Adipose tissue (tissue), 3 donors: ENCODE data around the gene MMP15. TPM values are rescaled to one million over a fixed set of nuclear protein-coding genes. Genes with fewer than 3 reads are reported as not detected.

Source experiments
- H3K27ac ChIP-seq: one replicate; pipeline ENCODE4 v1.5.1; 2013; ENCODE audit warnings: low read depth, low read length
- WGBS, 3 donors: extraction: QIAGEN DNeasy Blood & Tissue Kit; methylation state at CpG; one replicate each; pipeline ENCODE4 v1.1.7; 2013; 5-methylcytosine and 5-hydroxymethylcytosine counted together
- polyA plus RNA-seq, 3 donors: library from polyadenylated mRNA; stranded (reverse); fragments of 200-250 nt; gene quantifications; one replicate each; pipeline ENCODE4 v1.2.3, GENCODE V29; 2013
- donor health status: healthy with polysubstance abuse.
- donor health status: Bipolar disorder and iron deficiency.
- donor health status: healthy.

The MMP15 gene
- polyA plus RNA-seq, 3 donors = 8.7 to 44.5 (median 16.4) TPM

DNA sequence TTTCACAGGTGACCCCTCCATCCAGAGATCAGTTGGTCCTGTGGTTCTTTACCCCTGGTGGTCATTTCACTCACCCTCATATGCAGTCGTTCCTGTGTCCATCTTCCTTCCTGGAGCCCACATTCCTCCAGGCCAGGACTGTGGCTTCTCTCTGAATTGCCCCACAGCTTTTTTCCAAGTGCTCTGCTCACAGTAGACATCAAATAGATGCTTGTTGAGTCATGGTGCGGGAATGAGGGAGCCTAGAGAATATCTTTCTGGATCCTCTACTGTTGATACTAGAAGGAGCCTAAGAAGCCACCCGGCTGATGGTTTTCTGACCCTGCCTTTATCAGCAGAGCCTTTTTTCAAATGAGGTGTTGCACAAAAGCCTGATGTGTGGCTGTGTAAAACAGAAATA lies 13.9 kb upstream of the MMP15 start:
- WGBS, 3 donors = 82 to 83% (median 82%) methylated on average over 3 of the region's 3 CpGs
- no peak overlapping the region for H3K27ac ChIP-seq

DNA sequence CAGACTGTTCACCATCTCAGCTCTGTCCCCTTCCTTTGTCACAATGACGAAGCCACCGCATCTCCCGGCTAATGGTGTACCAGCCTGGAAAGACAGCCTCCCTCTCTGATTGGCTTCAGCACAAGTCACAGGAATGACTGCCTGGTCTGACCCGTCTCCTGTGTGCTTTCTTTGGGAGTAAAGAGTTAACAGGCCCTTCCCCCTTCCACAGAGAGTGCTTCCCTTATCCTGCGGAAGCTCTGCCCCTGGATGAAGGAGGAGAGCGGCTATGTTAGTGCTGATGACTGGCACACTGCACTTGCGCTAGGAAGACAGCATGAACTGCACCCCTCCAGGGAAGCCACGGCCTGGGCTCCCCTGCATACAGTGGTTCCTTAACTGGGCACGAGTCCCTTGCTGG lies 13.1 kb upstream of the MMP15 start:
- 74 to 83% (median 76%) methylated on average over 9 of the region's 9 CpGs for WGBS, 3 donors
- H3K27ac ChIP-seq = no peak overlapping the region

DNA sequence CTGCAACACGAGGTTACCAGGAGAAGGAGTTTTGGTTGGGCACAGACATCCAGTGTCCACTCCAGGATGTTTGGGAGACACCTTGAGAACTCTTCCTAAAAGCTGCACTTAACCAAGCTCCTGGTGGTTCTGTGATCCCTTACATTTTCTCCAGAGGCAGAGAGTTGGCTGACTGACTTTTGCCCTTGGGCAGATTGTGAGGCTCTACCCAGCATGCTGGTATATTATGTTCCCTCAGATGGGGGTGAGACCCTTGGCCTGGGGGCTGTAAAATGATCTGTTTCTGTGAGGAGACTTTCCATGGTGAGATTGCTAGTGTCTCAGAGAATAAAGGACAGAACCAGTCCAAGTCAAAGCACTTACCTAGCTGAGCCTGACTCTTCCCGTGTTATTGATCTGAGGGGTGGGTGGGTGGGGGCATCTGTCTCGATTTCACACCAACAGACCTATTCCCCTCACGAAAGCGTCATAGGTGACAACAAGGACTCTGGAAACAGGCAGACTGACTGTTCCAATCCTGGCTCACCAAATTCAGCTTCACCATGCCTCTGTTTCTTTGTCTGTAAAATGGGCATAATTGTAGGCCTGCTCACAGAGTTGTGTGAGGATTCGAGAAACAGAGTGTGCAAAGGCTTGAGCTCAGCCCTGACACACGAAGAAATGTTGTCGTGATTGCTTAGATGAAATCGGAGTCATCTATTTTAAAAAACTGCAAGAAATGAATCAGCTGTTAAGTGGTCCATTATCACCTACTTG lies 12.2 kb upstream of the MMP15 start:
- H3K27ac ChIP-seq = no peak overlapping the region
- 89 to 94% (median 91%) methylated on average over 9 of the region's 9 CpGs for WGBS, 3 donors

DNA sequence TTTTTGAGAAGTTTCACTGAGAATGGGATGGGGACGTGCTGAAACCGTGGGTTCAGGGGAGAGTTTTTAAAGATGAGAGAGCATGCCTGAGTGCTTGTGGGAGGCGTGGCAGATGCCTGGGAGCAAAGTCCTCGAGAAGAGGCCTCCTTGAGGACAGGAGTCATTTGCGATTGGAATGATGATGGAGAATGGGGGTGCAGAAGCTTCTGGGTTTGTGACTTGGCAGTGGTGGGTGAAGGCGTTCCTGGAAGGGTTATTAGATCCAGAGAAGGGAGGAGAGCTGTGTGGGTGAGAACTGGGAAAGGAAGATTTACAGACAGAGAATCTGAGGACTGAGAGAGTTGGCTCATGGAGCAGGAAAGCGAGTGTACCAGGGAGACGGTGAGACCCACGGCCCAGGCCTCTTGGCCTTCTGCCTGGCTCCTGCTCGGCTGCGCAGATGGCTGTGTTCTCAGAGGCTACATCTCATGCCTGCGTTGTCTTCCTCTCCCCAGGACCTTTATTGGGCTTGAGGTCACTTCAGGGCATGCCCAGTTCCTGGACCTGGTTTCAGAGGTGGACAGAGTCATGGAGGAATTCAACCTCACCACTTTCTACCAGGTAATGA lies 8.6 kb upstream of the MMP15 start:
- H3K27ac ChIP-seq = no peak overlapping the region

DNA sequence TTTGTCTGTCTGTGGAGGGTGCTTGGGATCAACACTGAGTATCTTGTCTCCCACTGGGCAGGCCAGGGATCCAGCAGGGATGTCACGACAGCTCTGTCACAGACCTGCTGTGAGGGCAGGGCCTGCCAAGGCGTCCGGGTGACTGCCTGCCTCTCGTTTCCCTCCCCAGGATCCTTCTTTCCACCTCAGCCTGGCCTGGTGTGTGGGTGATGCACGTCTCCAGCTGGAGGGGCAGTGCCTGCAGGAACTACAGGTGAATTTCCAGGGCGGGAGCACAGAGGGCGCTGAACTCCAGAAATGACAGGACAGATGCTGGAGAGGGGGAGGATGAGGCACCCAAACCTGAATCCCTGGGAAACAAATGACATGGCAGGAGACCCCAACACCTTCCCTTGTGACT lies 6.8 kb upstream of the MMP15 start:
- 83 to 89% (median 89%) methylated on average over 7 of the region's 7 CpGs for WGBS, 3 donors
- no peak overlapping the region for H3K27ac ChIP-seq

More for the DNA sequence above, 8.6 kb upstream of the MMP15 start:
- 43 to 73% (median 66%) methylated on average over 12 of the region's 12 CpGs for WGBS, 3 donors

DNA sequence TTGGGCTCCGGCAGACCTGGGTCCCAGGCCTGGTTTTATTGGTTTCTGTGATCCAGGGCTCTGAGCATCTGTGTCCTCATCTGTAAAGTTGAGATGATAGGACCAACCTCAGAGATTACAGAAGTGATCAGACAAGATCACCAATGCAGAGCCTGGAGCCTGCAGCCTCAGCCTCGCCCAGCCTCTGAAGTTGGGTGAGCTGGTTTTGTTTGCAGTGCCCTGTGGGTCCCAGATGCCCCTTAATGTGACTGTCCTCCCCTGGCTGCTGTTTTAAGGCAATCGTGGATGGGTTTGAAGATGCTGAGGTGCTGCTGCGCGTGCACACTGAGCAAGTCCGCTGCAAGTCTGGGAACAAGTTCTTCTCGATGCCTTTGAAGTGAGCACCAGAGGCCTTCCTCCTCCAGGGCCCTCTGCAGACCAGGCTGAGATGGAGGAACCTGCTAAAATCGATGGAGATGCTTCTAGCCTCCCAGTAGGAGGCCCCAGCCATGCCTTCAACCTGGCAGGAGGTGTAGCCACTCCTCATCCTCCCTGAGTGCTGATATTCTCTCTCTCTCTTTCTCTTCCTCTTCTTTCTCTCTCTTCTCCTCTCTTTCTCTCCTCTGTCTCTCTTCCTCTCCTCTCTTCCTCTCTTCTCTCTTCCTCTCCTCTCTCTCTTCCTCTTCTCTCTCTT lies 5.6 kb upstream of the MMP15 start:
- 81 to 86% (median 83%) methylated on average over 8 of the region's 8 CpGs for WGBS, 3 donors
- no peak overlapping the region for H3K27ac ChIP-seq

DNA sequence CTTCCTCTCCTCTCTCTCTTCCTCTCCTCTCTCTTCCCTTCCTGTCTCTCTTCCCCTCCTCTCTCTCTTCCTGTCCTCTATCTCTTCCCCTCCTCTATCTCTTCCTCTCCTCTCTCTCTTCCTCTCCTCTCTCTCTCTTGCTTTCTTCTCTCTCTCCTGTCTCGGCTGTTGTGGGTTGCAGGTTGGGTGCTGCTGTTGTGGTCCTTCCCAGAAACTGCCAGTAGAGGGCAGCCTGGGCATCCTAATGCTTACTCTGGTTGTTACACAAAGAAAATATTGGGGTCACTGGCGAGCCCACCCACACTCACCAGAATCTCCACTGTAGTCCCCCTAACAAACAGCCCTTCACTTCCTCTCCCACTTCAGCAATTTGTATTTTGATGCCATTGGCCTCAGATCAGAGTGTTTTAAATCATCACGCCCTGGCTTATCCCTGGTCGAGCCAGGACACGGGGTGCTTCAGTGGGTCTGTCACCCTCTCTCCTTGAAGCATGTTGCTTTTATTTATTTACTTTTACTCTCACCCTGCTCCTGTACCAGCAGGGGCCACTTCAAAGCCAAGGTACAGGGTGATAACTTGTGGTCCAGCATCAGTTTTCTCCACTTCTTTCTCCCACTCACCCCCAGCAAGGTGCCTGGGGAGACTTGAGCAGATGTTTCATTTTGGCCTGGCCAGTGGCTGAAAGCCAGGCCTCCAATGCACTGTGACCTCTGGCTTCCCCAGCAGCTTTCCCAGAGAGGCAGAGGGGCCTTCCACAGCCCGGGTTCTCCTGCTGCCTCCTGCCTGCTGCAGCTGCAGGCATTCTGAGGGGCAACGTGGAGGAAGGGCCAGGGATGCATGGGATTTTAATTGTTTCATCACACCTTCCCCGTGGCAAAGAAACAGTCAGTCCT lies 4.7 kb upstream of the MMP15 start:
- no peak overlapping the region for H3K27ac ChIP-seq
- WGBS, 3 donors = 55 to 58% (median 56%) methylated on average over 8 of the region's 8 CpGs

DNA sequence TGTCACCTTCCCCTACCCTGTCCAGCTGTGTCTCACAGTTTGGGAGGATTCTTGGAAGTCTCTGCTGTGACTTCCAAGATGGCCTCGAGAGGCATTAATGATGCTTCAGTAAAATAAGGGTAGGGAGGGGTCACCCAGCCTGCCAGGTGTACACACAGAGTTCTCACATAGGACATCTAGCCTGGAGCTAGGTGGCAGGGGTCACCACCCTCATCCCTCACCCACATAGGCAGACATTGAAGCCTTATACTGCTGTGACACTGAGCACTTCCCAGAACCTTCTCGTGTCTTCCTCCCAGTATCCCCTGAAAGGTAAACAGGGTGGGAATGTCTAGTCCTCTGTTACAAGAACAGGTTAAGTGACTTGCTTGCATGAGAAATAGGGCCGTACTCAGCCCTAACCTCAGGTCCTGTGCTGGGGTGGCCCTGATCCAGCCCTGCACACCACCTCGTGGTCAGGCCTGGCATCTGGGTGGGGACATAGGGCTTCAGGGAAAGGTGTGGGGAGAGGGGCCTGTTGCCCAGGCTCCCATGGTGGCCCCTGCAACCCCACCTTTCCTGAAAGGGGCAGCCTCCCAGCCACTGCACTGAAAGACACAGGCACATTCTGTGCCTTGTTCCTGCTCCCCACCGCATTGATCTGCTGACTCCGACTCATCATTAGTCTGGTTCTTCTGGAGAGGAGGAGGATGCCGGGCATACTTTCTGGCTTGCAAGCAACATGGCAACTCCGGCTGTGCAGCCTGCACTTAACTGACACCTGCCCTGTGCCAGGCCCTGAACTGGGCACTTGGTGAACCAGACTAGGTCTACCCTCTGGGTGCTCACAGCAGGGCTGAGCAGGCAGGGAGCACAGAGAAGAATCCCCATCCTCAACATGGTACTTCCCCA lies 3.6 kb upstream of the MMP15 start:
- no peak overlapping the region for H3K27ac ChIP-seq
- 62 to 82% (median 78%) methylated on average over 8 of the region's 8 CpGs for WGBS, 3 donors

DNA sequence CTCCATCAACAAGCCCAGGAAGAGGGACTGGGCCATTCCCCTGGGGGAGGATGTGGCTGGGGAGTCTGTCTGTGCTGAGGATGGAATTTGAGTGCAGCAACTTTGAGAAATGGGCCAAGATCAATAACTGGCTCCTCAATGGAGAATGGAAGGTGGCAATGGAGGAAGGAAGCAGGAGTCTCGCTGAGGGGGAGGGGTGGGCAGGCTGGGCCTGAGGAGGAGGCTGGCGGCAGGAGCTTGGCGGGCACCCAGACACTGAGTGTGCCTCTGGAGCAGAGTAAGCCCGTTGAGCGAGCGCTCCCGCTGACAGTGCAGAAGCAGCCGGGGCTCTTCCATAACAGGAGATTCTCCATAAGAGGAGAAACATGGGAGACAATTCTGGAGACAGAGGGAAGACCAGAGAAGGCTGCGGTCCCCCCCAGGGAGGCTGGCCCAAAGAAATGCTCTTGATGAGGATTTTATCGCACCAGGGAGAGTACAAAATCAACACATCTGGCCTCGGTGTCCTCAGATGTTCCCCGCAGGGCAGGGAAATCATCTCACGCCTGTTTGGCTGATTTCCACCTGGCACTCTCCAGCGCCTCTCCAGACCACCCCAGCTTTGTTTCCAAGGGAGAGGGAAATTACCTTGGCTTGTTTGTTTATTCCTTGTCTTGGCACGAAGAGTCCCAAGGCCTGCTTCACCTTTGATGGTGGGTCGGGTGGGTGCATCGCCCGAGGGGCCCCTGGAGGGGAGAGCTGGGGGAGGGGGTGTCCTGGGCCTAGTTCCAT lies 2.8 kb upstream of the MMP15 start:
- no peak overlapping the region for H3K27ac ChIP-seq
- 12 to 36% (median 29%) methylated on average over 18 of the region's 18 CpGs for WGBS, 3 donors

DNA sequence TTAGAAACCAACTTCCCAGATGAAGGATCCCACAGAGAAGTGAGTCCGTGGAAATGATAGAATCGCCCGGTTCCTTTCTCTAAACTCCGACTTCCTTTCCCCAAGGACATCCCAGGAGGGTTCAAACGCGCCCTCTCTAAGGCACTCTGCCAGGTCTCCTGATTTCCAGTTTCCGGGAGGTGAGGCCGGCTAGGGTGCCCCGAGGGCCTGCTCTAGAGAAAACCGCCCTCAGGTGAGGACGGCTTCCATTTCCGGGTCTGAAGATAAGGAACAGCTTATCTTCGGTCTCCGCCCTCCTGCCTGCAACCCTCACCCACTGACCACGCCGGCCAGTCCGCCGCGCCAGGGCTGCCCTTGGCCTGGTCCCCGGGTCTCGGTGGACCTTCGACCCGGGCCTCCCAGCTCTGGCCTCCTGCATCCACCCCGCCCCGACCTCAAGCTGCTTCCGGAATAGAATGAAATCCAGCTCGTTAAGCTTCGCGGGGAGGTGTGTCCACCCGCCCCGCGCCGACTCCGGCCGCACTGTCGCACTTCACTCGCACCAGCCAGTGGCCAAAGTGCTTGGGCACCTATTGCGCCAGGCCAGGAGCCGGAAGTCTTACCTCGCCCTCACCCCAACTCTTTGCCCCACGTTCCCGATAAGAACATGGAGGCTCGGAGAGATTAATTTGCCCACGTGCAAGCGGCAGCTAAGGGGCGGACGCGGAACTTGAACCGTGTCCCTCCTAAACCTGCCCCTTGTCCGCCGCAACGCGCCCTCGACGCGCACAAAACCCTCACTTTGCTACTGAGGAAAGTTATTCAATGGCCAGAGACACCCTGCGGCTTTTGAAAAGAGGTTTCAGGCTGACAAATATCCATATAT lies 836 bp upstream of the MMP15 start:
- no peak overlapping the region for H3K27ac ChIP-seq

DNA sequence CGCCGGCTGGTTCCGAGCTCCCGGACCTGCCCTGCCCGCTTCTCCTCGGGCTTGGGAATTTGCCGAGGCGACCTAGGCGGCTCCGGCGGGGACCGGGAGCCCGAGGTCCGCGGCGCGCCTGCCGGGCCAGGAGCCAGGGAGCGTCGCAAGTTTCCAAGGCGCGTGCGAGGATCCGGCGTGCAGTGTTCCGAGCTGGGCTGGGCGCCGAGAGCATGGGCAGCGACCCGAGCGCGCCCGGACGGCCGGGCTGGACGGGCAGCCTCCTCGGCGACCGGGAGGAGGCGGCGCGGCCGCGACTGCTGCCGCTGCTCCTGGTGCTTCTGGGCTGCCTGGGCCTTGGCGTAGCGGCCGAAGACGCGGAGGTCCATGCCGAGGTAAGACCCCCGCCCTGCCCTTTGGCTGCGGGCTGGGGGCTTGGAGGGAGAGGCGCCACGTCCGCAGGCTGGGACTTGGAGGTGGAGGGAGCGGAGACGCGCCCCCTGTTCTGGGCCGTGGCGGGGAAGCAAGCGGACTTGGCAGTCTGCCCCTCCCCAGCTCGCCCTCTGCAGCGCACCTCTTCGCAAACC lies 668 bp downstream of the MMP15 start:
- no peak overlapping the region for H3K27ac ChIP-seq
- 0 to 1% (median 1%) methylated on average over 45 to 65 of the region's 65 CpGs for WGBS, 3 donors

More for the DNA sequence above, 836 bp upstream of the MMP15 start:
- WGBS, 3 donors = 2 to 9% (median 9%) methylated on average over 57 of the region's 57 CpGs

DNA sequence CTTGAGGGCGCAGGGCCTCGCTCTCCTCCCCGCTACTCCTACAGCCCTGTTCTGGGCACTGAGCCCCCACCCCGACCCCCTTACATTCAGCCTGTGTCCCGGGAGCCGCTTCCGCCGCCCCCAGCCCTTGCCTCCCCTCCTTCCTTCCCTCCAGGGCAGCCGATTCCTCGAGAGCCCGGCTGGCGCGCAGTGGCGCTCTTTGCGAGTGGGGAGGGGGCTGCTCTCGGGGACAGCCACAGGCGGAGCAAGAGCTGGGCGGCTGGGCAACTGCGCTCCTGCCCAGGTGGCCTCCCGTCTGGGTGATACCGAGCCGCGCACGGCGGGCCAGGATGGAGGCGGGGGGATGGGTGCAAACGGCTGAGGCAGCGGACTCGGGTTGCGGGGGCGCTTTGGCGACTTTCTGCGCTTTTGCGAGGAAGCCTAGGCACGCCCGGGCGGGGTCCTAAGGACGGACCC lies 1.2 kb downstream of the MMP15 start:
- no peak overlapping the region for H3K27ac ChIP-seq
- 0 to 2% (median 0%) methylated on average over 23 to 38 of the region's 38 CpGs for WGBS, 3 donors

DNA sequence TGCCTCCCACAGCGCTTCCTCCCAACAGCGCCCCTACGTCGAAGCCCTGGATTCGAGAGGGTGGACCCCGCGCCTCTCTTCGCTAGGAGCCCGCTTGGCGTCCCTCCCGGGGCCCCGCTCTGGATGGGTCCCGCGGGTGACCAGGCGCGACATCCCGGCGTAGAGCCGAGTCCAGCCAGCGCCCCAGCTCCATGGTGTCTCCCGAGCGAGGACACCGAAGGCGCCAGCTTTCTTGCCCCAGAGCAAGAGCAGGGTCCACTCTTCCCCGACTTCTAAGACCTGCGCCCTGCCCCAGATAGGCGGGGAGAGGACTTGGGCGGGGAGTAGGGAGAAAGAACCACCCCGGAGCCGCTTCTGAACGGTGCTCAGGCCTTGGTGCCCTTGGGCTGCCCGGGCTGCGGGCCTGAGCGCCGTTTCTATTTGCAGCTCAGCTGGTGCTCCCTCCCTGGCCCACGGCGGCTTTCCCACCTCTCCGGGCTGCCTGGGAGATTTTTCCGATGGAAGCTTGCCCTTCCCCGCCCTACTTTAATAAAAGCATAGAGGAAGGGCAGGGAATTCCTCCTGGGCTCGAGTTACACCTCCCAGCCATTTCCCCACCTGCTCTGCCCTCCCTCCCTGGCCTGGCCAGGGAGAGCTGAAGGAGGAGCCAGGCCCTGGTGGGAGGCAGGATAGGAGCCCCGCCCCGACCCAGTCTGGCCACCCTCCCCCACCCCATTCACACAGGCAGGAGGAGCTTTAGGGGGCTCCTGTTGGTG lies 1.8 kb downstream of the MMP15 start:
- 7 to 17% (median 11%) methylated on average over 42 to 43 of the region's 43 CpGs for WGBS, 3 donors
- H3K27ac ChIP-seq = no peak overlapping the region

DNA sequence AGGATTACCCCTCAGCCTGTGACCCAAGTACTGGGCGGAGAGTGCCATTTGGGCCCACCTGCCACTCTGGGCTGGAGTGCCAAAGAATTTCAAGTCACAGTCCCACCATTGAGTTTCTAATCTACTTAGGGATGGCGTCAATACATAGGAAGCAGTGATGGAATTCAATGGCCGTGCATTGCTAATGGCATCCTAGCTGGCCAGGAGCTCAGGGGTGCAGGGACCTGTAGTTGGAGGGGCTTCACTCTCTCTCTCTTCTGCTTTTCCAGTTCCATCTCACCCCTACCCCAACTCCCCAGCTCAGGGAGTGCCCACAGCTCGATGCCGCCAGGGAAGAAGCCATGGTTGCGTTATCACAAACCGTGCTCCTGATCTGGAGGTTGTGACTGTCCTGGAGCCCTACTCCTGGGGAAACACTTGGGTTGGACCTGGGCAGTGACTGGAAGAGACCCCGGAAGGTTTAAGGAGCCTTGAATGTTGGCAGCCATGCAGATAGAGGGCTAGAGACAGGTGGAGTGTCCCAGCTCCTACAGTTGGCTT lies 2.4 kb downstream of the MMP15 start:
- H3K27ac ChIP-seq = no peak overlapping the region
- WGBS, 3 donors = 78 to 83% (median 82%) methylated on average over 8 of the region's 8 CpGs

DNA sequence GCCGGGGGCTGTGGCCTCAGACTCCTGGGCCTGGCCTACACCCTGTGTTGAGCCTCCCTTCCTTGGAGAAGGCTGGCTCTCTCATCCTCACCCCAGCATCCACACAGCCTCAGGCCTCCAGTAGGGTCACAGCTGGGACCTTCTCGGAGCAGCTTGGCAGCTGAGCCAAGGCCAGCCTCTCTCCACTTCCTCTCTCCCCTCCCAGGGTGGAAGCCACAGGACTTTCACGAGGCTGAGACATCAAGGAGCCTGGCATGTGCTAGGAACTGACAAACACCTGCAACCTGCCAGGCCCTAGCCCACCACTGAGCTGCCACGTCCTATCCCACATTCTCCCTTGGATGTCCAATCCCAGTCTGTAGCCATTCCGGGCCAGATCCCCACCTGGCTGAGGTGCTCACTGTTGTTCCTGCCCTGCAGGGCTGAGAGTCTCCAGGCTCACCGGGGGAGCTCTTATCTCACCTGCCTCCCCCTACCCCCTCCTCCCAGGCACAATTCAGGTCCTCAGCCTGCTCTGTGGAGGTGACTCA lies 3.1 kb downstream of the MMP15 start:
- no peak overlapping the region for H3K27ac ChIP-seq
- WGBS, 3 donors = 41 to 57% (median 50%) methylated on average over 6 of the region's 6 CpGs
